GM19372 (cell line): ENCODE measurements around the gene MAST4.

Experiments
- ATAC-seq: cut with Tn5 transposase; IDR thresholded peaks from one replicate; pipeline ENCODE4 v1.9.1; 2021; ENCODE audit warnings: mild to moderate bottlenecking, low read depth, moderate library complexity; ENCODE audit not compliant: unreplicated experiment

Gene MAST4

GRCh38 chr5:67214036-67214435 lies 617.8 kb downstream of the MAST4 start:
- ATAC-seq: no peak

GRCh38 chr5:67214707-67215447 lies 618.7 kb downstream of the MAST4 start:
- ATAC-seq: no peak

DNA sequence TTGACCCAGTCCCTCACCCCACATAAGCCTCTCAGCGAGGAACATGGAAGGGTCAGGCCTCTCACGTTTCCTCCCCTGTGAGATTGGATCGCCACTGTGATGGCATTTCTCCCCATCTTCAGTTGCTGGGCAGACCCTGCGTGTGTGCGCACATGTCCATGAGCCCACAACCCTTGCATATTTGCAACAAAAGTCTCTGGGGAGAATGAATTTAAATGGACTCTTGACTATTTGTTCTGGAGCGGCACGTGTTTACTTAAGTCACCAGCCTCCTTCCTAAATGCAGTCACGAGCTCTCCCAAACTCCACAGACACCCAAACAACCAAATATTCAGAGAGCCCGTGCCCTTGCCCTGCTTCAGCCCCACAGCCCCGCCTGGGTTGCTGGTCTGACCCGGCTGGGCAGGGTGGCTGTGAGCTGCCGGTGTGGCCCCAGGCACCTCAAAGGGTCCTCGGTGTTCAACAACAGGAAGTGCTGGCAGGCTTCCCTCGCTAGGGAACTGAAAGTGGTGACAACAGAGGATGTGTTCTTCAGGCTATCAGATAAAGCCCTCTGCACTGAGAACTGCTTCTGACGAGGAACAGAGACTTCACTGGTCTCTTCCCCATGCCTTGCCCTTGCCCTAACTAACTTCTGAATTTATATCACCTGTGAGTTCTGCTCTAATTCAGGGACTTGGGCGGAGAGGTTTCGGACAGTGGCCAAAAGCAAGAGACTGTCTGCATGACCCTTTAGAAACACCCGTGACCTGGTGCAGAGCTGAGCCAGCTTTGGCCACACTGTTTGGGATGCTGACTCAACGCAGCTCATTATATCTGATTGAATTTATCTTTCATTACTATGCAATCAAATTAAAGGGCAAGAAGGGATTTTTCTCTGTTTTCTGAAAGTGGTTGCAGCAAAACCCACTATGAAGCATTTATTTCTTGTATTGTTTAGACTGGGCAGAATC lies 619.6 kb downstream of the MAST4 start:
- ATAC-seq: peak; percentile 99

DNA sequence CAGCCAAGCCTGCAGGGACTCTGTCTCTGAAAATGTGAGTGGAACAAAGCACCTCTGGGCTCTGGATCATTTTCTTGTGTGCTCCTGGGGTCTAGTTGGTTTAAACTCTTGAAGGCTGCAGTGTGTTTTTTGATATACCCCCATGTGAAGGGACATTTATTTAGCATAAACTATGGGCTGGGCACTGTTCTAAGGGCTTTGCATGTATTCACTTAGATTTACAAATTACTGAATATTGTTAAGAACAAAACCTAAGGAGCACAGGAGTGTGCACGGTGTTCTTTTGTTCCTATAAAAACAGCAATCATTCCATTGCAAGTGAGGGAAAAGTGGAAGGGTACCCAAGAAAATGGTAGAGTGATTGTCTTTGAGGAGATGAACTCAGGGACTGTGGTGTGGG lies 620.4 kb downstream of the MAST4 start:
- ATAC-seq: no peak
